Forelimb muscle (tissue), 1 donor: ENCODE measurements around the gene SH3TC2. TPM values are rescaled to one million over a fixed set of nuclear protein-coding genes. Genes with fewer than 3 reads are reported as not detected.
A peak's percentile ranks its signal among the peaks of the same experiment; 100 is the strongest.

Source experiments
- DNase-seq: peaks from one replicate; pipeline ENCODE4 v3.0.0-alpha.2; 2013; ENCODE audit warnings: low read depth
- polyA plus RNA-seq: library from polyadenylated mRNA; unstranded; fragments of 120-200 nt; gene quantifications from one replicate; pipeline ENCODE4 v1.2.1, GENCODE V29; 2013; ENCODE audit not compliant: insufficient read length

The SH3TC2 gene
- polyA plus RNA-seq, 1 donor, result 1.3 TPM

DNA sequence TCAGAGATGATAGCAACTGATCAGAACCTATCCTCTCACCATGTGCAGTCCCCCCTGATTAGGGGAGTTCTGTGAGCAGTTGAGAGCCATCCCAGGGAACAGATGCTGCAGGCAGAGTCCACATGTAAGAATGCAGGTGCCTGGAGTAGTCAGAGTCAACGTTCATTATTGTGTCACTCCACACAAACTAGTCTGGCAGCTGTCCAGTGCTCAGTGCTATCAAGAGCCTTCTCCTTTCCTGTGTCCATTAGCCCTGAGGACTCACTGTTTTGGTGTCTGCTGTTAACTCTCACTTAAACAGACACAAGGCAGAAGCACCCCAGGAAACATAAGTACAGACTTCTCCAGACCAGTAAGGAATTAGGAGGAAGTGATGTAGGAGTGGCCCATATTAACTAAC, 2.5 kb downstream of the SH3TC2 start:
- no peak for DNase-seq

DNA sequence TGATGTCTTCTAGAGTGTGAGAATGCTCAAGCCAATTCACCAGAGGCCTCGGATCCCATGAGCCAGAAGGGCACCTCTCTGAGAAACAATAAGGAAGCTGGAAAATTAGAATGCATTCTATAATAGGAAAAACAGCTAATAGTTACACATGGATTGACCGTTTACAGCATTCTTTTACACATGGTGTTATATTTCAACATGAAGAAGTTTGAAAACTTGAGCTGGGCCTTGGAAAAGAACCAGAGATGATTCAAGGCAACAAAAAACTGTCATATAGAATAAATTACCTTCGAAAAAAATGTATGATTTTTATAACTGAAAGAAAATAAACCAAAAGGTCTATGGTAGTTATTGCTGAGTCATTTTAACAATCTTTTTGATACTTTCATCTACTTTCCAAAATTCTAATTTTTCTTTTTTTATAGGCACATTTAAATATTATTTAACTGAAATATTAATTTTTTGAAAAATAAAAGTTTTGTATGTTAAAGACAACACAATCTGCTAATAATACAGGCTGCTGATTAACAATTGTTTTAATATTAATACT, 6.2 kb downstream of the SH3TC2 start:
- DNase-seq, result no peak

DNA sequence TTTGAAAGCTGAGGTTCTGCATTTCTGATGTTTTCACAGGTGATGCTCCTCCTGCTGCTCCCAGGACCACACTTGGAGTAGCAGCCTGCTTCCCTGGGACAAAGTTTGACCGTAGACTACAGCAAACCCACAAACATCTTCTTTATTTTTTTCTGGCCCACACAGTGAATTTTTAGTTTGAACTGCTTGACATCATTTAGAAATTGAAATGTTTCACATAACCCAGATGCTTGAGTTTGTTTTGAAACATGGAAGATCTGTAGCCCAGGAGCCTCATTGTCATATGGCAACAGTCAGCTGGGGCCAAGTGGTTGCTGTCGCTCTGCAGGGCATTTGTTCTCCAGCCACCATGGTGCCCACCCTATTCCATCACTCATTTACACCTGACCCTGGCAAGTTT, 8.4 kb downstream of the SH3TC2 start:
- no peak for DNase-seq

DNA sequence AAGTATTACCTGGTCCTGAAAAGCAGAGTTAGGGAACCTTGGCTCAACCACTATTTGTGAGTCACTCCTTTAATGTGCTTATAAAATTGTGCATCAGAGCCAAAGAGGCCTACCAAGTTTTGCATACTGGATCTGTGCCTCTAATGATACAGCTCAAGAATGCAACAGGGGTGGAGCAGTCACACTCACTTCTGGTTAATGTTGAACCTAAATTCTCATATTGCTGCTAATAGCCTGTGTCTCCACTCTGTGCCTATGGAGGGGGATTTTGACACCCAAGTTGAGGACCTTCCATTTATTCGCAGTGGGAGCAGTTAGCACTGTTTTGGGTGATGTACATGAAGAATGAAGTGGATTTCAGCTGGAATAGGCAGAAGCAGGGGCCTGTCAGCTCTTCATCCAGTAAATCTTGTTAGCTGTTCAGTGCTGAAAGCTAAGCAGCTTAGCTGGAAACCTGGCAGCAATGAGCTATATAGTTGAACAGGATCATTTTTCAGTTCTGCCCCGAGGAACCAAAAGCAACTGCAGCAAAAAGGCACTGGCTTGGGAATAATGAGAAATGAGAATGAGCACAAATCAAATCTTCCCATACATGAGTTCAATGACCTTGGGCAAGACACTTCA, 9.7 kb downstream of the SH3TC2 start:
- DNase-seq, result peak; percentile 14

DNA sequence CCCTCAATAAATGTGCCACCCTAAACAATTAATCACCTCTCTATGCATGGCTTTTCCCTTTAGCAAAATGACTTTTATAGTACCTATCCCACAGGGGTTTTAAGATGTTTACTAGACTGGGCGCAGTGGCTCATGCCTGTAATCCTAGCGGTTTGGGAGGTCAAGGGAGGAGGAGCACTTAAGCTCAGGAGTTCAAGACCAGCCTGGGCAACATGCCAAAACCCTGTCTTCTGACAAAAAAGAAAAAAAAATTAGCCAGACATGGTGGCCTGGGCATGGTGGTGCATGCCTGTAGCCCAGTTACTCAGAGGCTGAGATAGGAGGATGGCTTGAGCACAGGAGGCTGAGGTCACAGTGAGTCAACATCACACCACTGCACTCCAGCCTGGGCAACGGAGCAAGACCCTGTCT, 13.5 kb downstream of the SH3TC2 start:
- DNase-seq, result no peak

DNA sequence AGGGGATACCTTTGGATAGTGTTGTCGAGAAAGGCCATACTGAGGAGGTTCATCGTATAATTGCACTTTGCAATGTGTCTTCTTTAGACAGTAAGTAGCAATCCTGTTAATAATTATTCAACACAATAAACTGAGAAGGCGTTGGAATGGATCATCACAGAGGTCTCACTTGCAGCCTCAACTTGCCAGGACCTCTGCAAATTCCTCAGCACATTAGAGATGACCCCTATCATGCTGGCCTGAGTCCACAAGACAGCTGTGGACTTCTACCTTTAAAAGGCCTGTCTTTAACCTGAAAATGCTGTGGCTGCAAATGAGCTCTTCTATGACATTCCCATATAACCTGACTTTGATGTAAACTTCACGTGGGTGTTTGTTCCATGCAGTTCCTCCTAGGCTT, 14.1 kb downstream of the SH3TC2 start:
- DNase-seq, result no peak

DNA sequence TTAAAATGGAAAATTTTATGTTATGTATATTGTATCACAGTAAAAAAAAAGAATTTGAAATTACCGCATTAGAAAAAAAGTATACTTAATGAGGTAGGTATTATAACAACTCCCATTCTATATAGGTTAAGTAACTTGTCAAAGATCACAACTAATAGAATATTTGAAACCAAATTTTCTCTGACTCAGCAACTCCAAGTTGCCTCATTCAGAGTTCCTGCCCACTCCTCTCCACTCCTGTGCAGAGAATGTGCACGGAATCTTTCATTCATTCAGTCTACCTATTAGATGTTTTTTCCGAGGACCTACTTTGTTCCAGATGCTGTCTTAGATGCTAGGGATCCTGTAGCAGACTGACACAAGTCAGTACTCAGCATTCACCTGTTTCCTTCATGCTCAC, 15.4 kb downstream of the SH3TC2 start:
- no peak for DNase-seq

DNA sequence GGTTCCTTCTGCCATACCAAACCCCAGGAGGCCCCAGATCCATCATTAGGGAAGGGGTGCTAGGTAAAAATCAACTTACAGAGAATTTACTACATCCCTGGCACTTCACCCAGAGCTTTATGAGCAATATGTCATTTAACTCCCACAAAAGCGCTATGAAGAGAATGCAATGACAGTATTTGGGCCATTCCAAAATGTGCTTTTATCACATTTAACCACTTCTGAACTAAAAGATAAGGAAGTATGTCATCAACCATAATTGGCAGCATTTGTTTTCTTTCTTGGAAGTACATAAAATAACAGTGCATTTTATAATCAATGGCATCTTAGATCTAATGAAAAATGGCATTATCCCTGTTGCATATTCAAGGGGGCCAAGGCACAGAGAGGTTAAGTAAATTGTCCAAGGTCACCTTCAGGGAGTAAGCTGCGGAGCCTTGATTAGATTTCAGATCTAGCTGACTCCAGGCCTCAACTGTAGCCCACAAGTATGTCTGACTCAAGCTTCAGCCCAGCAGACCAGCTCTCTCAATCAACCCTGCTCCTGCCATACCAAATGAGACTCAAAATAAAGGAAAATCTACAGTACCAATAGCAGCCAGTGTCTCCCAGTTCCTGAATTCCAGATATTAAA, 16.5 kb downstream of the SH3TC2 start:
- DNase-seq, result no peak

DNA sequence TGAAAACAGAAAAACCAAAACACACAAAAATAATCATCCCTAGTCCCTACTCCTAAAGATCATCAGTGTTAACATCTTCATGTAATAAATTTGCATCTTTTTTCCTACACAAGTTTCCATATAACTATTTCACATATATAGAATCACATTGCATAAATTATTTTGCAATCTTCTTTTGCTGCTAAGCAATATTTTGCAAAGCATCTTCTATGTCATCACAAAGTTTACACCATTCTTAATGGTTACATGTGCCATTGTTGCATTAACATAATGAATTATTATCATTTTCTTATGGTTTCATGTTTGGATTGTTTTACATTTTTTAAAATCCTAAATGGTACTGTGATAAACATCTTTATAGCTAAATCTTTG, 17.8 kb downstream of the SH3TC2 start:
- no peak for DNase-seq

DNA sequence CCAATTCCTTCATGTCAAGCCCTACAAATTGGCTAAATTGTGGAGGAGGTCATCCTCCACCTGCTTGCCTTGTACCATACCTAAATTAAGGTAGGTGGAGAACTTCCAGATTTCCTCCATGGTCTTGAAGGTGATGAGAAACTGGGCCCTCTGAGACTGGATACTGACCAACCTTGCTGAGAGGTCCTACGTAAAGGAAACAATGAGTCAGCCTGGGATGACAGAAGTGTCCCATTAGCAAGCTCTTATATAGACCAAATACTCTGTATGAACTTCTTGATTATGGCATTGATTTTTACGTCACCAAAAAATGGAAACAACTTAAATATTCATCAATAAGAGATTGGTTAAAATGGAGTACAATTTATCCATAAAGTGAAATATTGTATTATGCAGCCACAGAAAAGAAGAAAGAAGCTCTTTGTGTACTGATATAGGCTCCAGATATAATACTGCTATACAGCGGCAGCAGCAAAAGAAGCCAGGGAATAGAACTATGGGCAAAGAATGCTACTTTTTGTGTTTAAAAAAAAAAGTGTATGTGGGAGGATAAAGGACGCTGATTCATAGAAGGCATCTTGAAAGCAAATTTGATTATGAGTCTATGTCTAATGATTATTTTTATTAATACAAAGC, 18.3 kb downstream of the SH3TC2 start:
- DNase-seq, result no peak

DNA sequence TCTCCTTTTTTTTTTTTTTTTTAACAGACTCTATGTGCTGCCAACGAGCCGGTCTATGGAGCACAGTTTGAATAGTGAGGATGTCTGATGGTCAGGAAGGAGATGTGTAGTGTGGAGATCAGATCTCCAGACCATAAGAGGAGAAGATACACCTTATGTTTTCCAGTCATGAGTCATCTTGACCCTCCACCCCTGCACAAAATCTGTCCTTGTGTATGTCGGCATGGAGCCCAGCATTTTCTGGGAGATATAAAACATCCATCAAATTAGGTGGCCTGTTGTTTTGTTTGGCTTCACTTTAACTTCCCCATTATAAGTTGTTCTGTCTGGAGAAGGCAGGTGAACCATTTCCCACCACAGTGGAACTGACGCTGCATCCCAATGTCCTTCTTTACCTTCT, 19.2 kb downstream of the SH3TC2 start:
- DNase-seq, result no peak

DNA sequence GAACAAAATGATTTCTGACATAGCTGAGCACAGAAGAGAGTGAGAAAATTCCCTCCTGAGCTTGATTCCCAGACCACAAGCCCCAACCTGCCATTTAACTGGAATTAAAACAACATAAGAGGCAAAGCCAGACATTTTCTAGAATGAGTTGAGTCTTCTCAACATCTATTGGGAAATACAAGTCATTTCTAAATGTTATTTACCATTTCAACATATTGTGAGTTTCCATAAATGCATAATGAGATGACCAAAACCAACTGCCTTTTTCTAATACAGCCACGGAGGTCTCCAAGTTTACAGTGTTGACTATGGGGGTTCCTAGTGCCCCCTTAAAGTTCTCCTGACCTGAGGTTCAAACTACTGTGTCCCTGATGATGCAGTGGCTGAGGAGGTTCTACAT, 20.0 kb downstream of the SH3TC2 start:
- no peak for DNase-seq

DNA sequence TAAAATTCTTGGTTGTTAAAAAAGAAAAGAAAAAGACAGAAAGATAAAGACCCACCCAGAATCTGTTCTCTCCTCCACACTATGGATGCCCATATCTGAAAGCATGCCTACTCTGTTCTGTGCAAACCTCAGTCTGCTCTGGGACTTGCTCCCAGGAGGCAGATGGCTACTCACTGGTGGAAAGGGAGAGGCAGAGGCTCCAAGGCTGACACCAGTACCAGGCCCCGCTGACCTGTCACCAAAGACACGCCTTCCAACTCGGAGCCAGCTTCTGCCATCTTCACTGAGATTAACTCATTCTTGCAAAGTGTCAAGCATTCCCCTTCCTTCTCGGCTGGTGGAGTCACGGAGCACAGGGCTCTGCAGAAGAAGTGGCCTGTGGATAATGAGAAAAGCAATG, 21.6 kb downstream of the SH3TC2 start:
- DNase-seq, result no peak

DNA sequence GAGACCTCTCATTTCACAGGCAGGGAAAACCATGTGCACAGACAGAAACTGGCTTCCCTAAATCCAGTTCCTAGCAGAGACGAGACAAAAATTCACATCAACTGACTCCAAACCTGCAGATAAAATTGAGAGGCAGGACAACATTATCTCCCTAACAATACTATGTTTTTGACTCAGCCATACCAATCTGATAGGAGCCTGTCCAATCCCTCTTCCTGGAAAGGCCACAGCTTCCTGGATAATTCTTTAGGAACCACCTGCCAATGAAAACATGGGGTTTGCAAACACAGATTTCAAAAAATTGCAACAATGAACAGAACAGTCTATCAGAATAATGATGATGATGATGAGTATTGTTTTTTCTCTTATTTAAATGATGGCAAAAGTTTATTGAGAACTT, 22.4 kb downstream of the SH3TC2 start:
- DNase-seq, result no peak

DNA sequence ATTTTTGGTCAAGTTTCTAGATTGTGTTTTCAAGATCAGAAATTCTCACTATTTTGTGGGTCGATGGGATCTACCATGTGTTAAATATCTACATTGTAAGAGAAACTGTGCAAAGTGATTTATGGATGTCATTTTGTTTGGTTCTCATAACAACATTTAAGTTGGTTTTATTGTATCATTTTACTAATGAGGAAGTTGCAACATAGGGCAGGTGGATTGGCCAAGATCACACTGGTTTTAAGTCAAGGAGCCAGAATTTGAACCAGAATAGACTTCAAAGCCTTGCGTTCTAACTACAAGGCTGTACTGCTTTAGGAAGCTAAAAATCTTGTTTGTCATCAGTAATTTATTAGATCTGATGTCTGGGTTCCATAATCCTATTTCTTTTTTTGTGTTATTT, 23.4 kb downstream of the SH3TC2 start:
- DNase-seq, result no peak

DNA sequence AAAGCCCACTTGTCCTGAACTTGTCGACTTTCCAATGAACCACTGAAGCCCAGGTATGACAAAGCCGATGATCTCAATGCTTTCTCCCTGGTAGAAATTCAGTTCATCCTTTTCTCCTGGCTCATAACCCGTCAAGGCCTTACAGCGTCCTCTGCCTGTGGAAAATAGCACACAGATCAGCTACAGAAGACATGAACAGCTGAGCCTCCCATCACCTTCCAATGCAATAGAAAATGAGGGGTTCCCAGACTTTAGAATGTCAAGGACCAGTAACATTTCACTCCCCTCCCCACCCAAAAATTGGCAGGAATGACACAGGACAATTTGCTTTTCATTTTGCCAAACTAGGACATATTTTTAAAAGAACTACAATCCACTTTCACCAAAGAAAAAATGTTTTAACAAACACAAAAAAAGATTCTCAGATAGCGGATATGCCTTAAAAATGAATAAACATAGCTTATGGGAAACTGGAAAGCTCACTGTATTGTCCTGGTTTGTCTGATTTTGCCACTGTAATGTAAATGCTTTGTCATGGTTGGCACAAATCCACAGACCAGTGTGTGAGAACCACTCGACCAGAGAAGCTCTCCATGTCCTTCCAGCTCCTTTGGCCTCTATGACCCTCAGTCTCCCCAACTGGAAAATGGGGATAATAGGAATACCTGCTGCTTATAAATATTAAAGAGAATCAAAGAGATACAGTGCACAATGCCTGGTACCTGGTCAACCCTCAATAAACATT, 24.4 kb downstream of the SH3TC2 start:
- DNase-seq, result no peak

DNA sequence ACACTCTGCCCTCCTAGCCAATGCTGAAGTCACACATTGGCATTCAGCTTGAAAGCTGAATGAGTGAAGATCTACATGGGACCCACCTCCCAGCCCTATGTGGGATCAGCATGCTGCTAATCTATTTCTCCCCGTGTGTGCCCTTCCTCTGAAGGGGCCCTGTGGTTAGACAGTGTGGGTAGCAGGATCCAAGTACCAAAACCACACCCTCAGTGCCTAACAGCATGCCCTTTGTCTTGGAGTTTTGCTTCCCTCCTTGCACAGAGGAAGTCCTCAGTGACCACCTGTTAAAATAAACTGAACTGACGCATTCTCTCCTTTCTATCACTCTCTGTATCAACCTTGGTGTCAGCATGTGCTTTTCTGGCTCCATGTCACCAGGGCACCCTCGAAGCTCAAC, 25.0 kb downstream of the SH3TC2 start:
- no peak for DNase-seq

DNA sequence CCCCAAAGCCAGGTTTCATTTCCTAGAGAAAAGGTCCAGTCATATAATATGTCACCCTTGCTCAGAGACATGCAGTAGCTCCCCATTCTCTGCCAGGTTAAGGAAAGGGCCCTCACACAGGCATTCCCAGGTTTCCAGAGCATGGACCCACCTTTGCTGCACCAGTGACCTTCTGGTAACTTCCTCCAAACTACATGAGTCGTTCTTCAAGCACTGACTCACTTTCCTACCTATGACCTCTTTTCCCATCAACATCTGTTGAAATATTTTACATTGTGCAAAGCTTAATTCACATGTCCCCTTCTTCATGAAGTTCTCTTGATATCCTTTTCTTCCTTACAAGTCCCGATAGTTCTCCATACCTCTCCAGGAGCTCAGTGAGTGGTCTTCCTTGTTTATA, 25.9 kb downstream of the SH3TC2 start:
- no peak for DNase-seq

DNA sequence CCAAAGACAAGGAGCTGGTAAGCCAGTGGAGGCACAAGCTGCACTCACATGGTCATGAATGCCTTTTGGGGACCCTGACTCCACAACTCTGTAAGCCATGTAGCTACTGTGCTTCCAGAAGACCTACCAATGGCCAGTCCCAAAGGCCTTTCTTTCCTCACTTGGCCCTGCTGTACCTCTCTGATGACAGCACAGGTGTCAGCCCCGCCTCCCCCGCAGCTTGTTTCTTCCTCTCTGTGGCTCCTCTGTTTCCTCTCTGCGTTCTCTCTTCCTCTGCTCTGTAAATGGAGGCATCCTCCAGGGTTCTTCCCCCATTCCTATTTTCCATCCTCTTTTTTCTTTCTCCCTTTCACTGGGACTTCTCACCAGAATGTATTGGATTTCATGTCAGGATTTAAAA, 26.7 kb downstream of the SH3TC2 start:
- no peak for DNase-seq

DNA sequence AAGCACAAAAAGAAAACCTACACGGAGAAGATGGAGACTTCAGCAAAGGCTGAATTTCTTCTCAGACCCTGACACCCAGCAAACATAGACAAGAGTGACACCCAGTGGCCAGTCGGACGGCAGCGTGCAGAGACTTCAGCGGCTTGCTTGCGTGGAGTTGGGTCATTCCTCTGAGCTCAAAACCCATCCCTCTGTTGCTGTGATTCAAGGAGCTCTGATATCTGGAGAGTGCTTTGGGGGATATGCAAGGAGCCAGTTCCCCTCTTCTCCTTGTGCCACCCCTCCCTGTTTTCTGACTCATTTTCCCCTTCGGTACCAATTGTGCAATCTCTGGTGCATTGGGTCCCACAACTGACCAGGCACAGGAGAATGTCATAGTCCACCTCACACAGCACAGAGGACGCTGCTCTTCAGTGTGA, 27.5 kb downstream of the SH3TC2 start:
- DNase-seq, result no peak

DNA sequence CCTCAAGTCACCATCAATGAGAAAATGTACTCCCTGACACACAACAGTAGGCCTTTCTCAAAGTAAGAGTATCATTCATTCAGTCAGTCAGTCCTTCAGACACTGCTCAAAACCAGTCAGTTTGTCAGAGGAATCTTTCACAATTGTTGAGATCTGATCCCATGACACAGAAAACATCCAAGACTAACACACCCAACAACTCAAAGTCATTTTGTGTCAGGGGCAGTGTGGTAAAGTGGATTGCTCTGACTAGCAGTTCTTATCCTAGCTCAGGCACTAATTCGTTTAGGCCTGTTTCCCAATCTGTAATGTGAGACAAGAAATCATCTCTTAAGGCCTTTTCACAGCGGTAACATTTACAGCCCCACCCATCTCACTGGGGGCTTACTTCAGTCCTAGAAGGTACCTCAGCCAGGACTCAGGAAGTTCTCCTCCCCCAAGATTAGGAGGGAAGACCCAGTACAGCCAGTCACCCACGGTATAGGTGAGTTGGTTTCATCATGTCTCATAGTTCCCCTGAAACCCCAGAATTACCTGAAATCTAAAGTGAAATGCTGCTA, 31.9 kb downstream of the SH3TC2 start:
- no peak for DNase-seq

DNA sequence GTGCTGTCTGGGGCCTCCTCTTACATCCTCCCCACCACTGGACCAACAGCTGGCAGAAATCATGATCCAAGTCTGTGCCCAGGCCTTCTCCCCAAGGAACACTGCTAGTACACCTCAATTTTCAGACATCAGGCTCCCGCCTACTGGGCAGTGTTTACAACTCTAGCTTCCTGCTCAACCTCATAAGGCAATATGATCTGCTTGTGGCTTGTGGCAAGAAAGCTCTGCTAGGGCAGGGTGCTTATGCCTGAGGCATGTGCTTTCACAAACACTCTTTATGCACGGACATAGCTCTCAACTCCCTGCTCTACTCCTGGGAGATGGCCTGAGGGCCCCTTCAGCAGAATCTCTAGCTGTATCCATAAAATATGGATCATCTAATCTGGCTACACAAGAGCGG, 32.5 kb downstream of the SH3TC2 start:
- no peak for DNase-seq
